ENCODE measurements around the gene UGT2B15.

Gene UGT2B15

GRCh38 chr4:68700152-68700551 is 29.7 kb upstream of the UGT2B15 start:
- Histone ChIP-seq H3K27me3 (ENCODE audit: control insufficient read depth, low read length) (no peaks in the 10 kb centered on the region), H3K9me2 (replicated peaks; ENCODE audit: control insufficient read depth, low read length) (no peaks in the 10 kb centered on the region; the same call in 1 of the 2 replicates), H3K79me2 (ENCODE audit: control insufficient read depth, low read length) (no peaks in the 10 kb centered on the region), H3K4me3 (ENCODE audit: low read length) (no peak overlapping the region), H3K36me3 (ENCODE audit: control insufficient read depth, low read length) (no peaks in the 10 kb centered on the region), H3K4me2 (ENCODE audit: low read length) (no peak overlapping the region), H3K4me1 (ENCODE audit: control insufficient read depth, low read length) (no peaks in the 10 kb centered on the region), H4K20me1 (ENCODE audit: control insufficient read depth, insufficient read depth, low read depth, low read length) (no peaks in the 10 kb centered on the region), H3K27ac (ENCODE audit: low read depth, low read length) (no peak overlapping the region), H3F3A (ENCODE audit: control insufficient read depth, insufficient read depth) (no peaks in the 10 kb centered on the region), H3K9me3 (ENCODE audit: control insufficient read depth, insufficient read depth, low read length) (no peaks in the 10 kb centered on the region)
- no peak for TF ChIP-seq CTCF (IDR thresholded peaks at IDR 0.05; ENCODE audit: low read depth, low read length, poor library complexity, severe bottlenecking)
- no peak for TF ChIP-seq EZH2phosphoT487 (IDR thresholded peaks at IDR 0.05; ENCODE audit: borderline replicate concordance, low read length)

GRCh38 chr4:68693325-68694075 is 23.0 kb upstream of the UGT2B15 start:
- Histone ChIP-seq H3K27me3 (ENCODE audit: control insufficient read depth, low read length) (no peaks in the 10 kb centered on the region), H3F3A (ENCODE audit: control insufficient read depth, insufficient read depth) (no peaks in the 10 kb centered on the region), H3K79me2 (ENCODE audit: control insufficient read depth, low read length) (no peaks in the 10 kb centered on the region), H4K20me1 (ENCODE audit: control insufficient read depth, insufficient read depth, low read depth, low read length) (no peaks in the 10 kb centered on the region), H3K9me3 (ENCODE audit: control insufficient read depth, insufficient read depth, low read length) (no peaks in the 10 kb centered on the region), H3K4me2 (ENCODE audit: low read length) (no peak overlapping the region), H3K4me3 (ENCODE audit: low read length) (no peak overlapping the region), H3K27ac (ENCODE audit: low read depth, low read length) (no peak overlapping the region), H3K4me1 (ENCODE audit: control insufficient read depth, low read length) (no peaks in the 10 kb centered on the region), H3K9me2 (replicated peaks; ENCODE audit: control insufficient read depth, low read length) (no peaks in the 10 kb centered on the region), H3K36me3 (ENCODE audit: control insufficient read depth, low read length) (no peaks in the 10 kb centered on the region)
- TF ChIP-seq CTCF (IDR thresholded peaks at IDR 0.05; ENCODE audit: low read depth, low read length, poor library complexity, severe bottlenecking) (no peak), EZH2phosphoT487 (IDR thresholded peaks at IDR 0.05; ENCODE audit: borderline replicate concordance, low read length) (no peak)

GRCh38 chr4:68691186-68691585 is 20.7 kb upstream of the UGT2B15 start:
- Histone ChIP-seq H3K4me3 (ENCODE audit: low read length) (no peak overlapping the region), H3K4me1 (ENCODE audit: control insufficient read depth, low read length) (no peaks in the 10 kb centered on the region)

More at GRCh38 chr4:68691186-68691585, 20.7 kb upstream of the UGT2B15 start:
- Histone ChIP-seq H3K79me2 (ENCODE audit: control insufficient read depth, low read length) (no peaks in the 10 kb centered on the region), H3K4me2 (ENCODE audit: low read length) (no peak overlapping the region), H3K27me3 (ENCODE audit: control insufficient read depth, low read length) (no peaks in the 10 kb centered on the region), H3K9me3 (ENCODE audit: control insufficient read depth, insufficient read depth, low read length) (no peaks in the 10 kb centered on the region), H3K9me2 (replicated peaks; ENCODE audit: control insufficient read depth, low read length) (no peaks in the 10 kb centered on the region), H4K20me1 (ENCODE audit: control insufficient read depth, insufficient read depth, low read depth, low read length) (no peaks in the 10 kb centered on the region), H3K27ac (ENCODE audit: low read depth, low read length) (no peak overlapping the region), H3K36me3 (ENCODE audit: control insufficient read depth, low read length) (no peaks in the 10 kb centered on the region), H3F3A (ENCODE audit: control insufficient read depth, insufficient read depth) (no peaks in the 10 kb centered on the region)
- TF ChIP-seq EZH2phosphoT487 (IDR thresholded peaks at IDR 0.05; ENCODE audit: borderline replicate concordance, low read length), result no peak
- no peak for TF ChIP-seq CTCF (IDR thresholded peaks at IDR 0.05; ENCODE audit: low read depth, low read length, poor library complexity, severe bottlenecking)

All from DOHH2 (cell line).